Gastroesophageal sphincter (tissue), 3 donors: ENCODE results near the gene NEDD4L.

Experiments
- CTCF ChIP-seq, 4 experiments: fragments of 200-600 bp in 2 of 4; fragments of 450-650 bp in 2 of 4; sonication (generic) in 1 of 4; IDR thresholded peaks; one replicate each; pipeline ENCODE4 v1.5.1; 2017 to 2019; ENCODE audit warnings: antibody characterized with exemption in 4 of 4, mild to moderate bottlenecking in 2 of 4, moderate library complexity in 2 of 4
- EP300 ChIP-seq: sonication (generic); formaldehyde crosslinking; IDR thresholded peaks from one replicate; pipeline ENCODE4 v1.6.1; 2017; ENCODE audit warnings: antibody characterized with exemption, mild to moderate bottlenecking
- POLR2A ChIP-seq, 2 donors: fragments of 450-650 bp; IDR thresholded peaks; one replicate each; pipeline ENCODE4 v1.6.1; 2017; ENCODE audit warnings: antibody characterized with exemption in 2 of 2, mild to moderate bottlenecking in 2 of 2, moderate library complexity in 1 of 2

- no peak for TF ChIP-seq CTCF (IDR thresholded peaks at IDR 0.05)
- no peak for TF ChIP-seq EP300
- TF ChIP-seq POLR2A (IDR thresholded peaks at IDR 0.05) = no peak
These were observed 367.3 kb downstream of the NEDD4L start for GRCh38 chr18:58411323-58411722.
